ENCODE measurements around the gene ELFN2.

Gene ELFN2

DNA sequence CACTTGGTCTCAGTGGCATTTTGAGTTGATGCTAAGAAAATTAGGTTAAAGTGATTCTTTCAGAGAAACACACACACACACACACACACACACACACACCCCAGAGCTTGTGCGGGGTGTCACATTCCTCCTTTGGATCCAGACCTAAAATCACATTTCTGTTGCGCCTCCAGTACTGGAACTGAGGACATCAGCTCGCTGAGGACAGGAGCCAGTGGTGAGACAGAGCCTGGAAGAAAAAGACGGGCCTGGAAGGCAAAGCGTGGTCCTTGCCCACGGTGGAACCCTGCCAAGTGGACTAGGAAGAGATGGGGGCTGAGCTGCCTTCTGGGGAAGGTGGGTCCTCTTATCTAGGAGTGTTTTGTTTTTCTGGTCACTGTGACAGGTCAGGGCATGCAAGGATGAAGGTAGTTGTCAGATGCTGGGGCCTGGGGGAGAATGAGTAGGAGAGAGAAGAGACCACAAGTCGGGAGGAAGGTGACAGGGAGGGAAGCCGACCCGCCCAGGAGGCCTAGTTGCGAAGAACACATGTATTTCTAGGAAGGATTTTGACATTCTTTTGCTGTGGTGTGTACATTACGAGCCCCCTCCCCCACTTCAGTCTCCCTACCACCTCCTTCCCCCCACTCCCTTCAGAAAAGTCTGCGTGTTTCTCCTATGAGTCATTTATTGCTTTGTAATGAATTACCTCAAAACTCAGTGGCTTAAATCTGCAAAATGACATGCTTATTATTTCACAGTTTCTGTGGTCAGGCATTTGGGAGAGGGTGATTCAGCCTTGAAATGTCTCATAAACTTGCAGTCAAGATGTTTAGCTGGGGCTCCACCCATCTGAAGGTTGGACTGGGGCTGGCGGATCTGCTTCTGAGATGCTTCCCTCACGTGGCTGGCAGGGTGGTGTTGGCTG, 4.8 kb upstream of the ELFN2 start:
- H3K27ac Mint-ChIP-seq: peak overlapping the region; percentile 72
- H3K4me1 Mint-ChIP-seq: peaks cover 41% of the 10 kb centered on the region
- no peak for DNase-seq
- H3K27me3 Mint-ChIP-seq (ENCODE audit: low read depth, poor library complexity): peaks cover 46% of the 10 kb centered on the region
- TF ChIP-seq, protein P1, sequence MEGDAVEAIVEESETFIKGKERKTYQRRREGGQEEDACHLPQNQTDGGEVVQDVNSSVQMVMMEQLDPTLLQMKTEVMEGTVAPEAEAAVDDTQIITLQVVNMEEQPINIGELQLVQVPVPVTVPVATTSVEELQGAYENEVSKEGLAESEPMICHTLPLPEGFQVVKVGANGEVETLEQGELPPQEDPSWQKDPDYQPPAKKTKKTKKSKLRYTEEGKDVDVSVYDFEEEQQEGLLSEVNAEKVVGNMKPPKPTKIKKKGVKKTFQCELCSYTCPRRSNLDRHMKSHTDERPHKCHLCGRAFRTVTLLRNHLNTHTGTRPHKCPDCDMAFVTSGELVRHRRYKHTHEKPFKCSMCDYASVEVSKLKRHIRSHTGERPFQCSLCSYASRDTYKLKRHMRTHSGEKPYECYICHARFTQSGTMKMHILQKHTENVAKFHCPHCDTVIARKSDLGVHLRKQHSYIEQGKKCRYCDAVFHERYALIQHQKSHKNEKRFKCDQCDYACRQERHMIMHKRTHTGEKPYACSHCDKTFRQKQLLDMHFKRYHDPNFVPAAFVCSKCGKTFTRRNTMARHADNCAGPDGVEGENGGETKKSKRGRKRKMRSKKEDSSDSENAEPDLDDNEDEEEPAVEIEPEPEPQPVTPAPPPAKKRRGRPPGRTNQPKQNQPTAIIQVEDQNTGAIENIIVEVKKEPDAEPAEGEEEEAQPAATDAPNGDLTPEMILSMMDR (IDR thresholded peaks at IDR 0.05): no peak
- H3K9me3 Mint-ChIP-seq: peaks cover 4% of the 10 kb centered on the region
- H3K4me3 Mint-ChIP-seq: peak overlapping the region; percentile 35
- no peaks in the 10 kb centered on the region for H3K36me3 Mint-ChIP-seq (ENCODE audit: low read depth)

DNA sequence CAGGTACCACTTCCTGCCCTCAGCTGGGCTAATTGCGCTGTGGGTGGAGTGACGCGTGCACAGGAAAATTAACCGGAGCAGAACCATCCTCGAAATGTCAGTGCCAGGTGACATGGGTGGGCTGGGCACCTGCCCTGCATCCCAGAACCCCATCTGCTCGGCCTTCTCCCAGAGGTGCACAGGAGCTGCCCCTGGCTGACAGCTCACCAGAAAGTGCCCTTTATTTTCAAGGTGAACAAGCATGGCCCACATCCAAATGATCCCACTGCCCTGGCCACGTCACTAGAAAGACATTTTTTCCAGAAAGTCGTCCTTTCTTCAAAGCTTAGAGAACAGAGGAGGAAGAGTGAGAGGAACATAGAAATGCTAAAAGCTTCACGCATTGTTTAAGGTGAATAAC, 4.1 kb upstream of the ELFN2 start:
- H3K9me3 Mint-ChIP-seq: peaks cover 4% of the 10 kb centered on the region
- H3K4me1 Mint-ChIP-seq: peaks cover 43% of the 10 kb centered on the region
- TF ChIP-seq, protein P1 (IDR thresholded peaks at IDR 0.05): no peak
- H3K27ac Mint-ChIP-seq: no peak overlapping the region
- H3K36me3 Mint-ChIP-seq (ENCODE audit: low read depth): no peaks in the 10 kb centered on the region
- peaks cover 53% of the 10 kb centered on the region for H3K27me3 Mint-ChIP-seq (ENCODE audit: low read depth, poor library complexity)
- no peak overlapping the region for H3K4me3 Mint-ChIP-seq
- no peak for DNase-seq

DNA sequence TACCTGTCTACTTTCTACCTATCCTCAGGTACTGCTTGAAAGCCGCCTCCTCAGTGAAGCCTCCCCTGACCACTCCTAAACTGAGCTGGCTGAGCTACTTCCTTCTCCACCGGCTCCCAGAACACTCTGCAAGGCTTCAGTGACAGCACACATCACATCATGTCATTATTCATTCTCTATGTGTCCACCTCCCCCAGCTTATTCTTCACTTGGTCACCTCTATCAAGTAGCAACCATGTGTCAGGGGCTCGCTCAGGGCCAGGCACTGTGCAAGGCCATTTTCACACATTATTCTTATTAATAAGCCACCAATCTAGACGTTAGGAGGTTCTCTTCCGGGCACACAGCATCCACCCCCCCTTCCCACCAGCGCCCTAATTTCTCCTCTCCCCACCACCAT, 3.7 kb upstream of the ELFN2 start:
- no peak overlapping the region for H3K27ac Mint-ChIP-seq
- no peak overlapping the region for H3K4me3 Mint-ChIP-seq
- H3K4me1 Mint-ChIP-seq: peaks cover 44% of the 10 kb centered on the region
- TF ChIP-seq, protein P1 (IDR thresholded peaks at IDR 0.05): no peak
- peaks cover 4% of the 10 kb centered on the region for H3K9me3 Mint-ChIP-seq
- H3K36me3 Mint-ChIP-seq (ENCODE audit: low read depth): no peaks in the 10 kb centered on the region
- no peak for DNase-seq
- peaks cover 57% of the 10 kb centered on the region for H3K27me3 Mint-ChIP-seq (ENCODE audit: low read depth, poor library complexity)

DNA sequence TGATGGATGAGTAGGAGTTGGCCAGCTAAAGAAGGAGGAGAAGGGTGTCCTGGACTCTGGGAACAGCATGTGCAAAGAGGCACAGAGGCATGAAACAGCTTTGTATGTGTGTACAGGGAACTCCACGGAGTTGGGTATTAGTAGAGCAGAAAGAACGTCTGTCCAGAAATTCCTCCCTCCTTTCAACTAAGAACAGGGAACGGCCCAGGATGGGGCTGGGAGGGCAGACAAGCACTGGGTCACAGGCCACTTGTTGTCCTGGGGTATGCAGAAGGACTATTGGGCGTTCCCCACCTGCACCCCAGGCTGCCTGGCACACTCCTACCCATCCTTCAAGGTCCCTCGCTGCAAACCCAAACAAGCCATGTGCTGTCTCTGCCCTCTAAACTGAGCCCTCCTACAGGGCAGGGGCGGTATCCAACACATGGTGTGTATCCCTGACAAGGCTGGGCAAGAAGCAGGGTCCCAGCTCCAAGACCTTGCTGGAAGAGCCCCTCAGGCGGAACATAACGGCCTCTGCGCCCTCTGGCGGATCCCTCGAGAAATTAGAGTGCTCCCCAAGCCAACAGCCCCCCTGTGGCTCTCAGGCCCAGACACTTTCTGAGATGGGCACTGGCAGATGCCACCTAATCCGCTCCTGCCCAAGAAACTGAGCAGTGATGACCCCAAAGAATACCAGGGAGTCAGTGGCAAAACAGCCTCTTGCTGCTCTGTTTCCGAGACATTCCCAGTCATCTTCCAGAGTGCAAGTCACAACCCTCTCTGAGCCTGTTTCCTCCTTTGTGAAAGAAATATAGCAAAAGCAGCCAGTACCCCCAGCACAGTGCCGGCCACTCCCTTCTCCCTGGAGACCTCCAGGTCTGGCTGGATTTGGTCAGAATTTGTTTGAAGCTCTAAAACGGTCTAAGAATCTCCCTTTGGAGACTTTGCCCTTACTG, 1.6 kb upstream of the ELFN2 start:
- TF ChIP-seq, protein P1 (IDR thresholded peaks at IDR 0.05): peak; percentile 80
- peak overlapping the region; percentile 60 for H3K4me3 Mint-ChIP-seq

DNA sequence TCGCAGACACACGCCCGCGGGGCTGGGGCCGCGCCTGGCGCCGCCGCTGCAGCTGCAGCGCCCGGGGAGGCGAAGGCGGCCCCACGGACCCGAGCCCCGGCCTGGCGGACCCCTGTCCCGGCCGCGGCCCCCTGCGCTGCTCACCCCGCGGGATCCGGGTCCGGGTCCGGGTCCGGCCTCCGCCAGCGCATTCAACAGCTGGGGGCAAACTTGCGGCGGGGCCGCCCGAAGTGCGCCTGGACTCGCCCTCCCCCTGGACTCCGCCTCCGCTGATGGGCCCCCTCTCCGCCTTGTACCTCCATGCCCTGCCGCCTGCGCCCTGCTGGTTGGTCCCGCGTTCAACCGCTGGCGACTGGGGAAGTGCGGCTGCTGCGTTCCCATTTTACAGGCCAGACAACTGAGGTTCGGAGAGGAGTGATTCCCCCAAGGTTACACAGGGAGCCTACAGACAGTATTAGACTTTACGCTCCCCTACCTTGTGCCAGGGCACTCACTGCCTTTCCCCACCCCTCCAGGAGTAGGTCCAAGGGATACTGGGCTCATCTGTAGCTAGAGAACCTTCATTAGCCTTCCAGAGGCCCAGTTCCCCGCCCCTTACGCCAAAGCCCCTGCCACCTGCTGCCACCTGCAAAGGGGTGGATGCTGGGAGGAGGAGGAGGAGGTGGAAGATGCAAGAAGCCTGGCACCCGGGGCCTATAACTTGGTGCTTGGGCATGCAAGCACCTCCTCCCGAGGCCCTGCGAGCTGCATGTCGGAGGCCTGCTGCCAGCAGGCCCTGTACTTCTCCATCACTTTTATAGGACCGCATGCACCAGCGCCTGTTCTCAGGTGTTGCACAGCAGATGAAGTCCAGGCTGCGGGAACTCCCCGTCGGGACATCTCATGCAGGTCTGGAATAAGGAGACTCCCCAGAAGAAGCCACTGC, 694 bp upstream of the ELFN2 start:
- H3K36me3 Mint-ChIP-seq (ENCODE audit: low read depth): no peaks in the 10 kb centered on the region
- peaks cover 23% of the 10 kb centered on the region for H3K4me1 Mint-ChIP-seq
- peak overlapping the region; percentile 60 for H3K4me3 Mint-ChIP-seq
- peaks cover 83% of the 10 kb centered on the region for H3K27me3 Mint-ChIP-seq (ENCODE audit: low read depth, poor library complexity)
- no peak for DNase-seq
- TF ChIP-seq, protein P1 (IDR thresholded peaks at IDR 0.05): no peak
- H3K27ac Mint-ChIP-seq: no peak overlapping the region
- peaks cover 4% of the 10 kb centered on the region for H3K9me3 Mint-ChIP-seq

More for the DNA sequence above, 1.6 kb upstream of the ELFN2 start:
- Mint-ChIP-seq H3K27me3 (ENCODE audit: low read depth, poor library complexity) (peaks cover 74% of the 10 kb centered on the region), H3K9me3 (peaks cover 4% of the 10 kb centered on the region), H3K4me1 (peaks cover 33% of the 10 kb centered on the region), H3K36me3 (ENCODE audit: low read depth) (no peaks in the 10 kb centered on the region), H3K27ac (no peak overlapping the region)
- DNase-seq: peak; percentile 84
